ENCODE data around the gene RIPOR2.

Gene RIPOR2

DNA sequence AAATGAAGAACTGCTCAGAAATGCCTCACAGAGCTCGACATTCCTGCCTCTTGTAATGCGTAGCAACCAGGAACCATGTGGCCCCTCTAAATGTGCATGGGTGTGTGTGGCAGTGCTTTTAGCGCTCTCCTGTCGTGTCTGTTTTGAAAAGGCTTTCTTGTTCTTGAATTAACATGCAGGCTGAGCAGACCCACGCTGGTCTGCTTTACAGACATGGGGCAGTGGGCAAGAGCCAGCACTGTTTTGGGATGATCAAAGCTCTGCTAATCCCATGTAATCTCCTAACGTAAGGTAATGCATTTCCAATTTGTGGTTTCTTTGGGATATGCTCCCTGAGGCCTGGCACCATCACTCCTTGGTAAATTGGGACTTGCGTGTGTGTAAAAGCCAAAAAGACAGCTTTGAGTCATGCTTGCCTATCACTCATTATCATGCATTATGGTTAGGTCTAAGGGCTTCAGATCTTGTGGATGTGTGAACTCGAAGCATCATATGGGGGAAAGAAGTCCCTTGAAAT is 11.8 kb downstream of the RIPOR2 start:
- TF ChIP-seq, protein P1, sequence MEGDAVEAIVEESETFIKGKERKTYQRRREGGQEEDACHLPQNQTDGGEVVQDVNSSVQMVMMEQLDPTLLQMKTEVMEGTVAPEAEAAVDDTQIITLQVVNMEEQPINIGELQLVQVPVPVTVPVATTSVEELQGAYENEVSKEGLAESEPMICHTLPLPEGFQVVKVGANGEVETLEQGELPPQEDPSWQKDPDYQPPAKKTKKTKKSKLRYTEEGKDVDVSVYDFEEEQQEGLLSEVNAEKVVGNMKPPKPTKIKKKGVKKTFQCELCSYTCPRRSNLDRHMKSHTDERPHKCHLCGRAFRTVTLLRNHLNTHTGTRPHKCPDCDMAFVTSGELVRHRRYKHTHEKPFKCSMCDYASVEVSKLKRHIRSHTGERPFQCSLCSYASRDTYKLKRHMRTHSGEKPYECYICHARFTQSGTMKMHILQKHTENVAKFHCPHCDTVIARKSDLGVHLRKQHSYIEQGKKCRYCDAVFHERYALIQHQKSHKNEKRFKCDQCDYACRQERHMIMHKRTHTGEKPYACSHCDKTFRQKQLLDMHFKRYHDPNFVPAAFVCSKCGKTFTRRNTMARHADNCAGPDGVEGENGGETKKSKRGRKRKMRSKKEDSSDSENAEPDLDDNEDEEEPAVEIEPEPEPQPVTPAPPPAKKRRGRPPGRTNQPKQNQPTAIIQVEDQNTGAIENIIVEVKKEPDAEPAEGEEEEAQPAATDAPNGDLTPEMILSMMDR (conservative IDR thresholded peaks at IDR 0.05) = no peak
- H3K27ac ChIP-seq = peak overlapping the region; percentile 71; the same call in 1 of the 2 replicates

DNA sequence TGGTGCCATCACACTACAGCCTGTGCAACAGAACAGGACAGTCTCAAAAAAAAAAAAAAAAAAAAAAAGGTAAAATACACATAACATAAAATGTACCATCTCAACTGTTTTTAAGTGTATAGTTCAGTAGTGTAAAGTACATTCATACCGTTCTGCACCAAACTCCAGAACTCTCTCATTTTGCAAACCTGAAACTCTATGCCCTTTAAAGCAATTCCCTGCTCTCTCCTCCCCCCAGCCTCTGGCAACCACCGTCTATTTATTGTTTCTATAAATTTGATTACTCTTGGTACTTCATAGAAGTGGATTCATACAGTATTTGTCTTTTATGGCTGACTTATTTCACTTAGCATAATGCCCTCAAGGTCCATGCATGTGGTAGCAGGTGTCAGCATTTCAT is 12.9 kb downstream of the RIPOR2 start:
- no peak overlapping the region for H3K27ac ChIP-seq
- TF ChIP-seq, protein P1 (conservative IDR thresholded peaks at IDR 0.05) = no peak

DNA sequence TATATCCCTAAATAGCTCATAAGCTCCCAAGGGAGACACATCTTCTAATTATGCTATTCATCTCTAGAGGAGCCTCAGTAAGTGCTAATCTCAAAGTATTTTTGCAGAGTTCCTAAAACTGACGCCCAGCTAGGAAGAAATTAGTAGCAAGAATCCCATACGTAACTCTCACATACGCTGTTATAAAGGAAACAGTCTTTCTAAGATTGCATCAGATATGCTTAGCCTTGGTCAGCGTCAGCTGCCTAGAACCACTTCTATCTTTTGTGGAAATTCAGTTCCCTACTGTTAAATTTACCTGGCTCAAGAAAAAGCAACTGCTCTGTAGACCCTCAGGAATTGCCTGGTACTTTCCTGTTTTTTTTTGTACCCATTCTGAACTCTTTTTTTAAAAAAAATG is 13.6 kb downstream of the RIPOR2 start:
- H3K27ac ChIP-seq = no peak overlapping the region
- TF ChIP-seq, protein P1 (conservative IDR thresholded peaks at IDR 0.05) = no peak

DNA sequence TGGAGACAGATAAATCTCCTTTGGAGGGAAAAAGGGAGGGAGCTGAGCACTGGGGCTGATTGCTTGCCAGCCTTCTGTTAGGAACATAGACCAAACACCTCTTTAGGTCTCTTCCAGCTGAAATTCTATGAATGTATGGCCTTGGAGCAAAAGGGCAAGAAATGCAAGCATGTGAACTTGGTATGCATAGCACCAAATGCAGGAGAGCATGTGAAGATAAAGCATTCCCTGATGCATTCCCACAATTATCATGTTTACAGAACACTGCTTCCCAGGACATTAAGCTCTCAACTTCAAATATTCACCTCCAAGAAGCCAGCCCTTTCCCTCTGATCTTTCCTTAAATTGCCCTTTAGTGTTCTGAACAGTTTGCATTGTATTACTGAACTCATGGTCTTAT is 15.6 kb downstream of the RIPOR2 start:
- TF ChIP-seq, protein P1 (conservative IDR thresholded peaks at IDR 0.05) = no peak
- no peak overlapping the region for H3K27ac ChIP-seq

DNA sequence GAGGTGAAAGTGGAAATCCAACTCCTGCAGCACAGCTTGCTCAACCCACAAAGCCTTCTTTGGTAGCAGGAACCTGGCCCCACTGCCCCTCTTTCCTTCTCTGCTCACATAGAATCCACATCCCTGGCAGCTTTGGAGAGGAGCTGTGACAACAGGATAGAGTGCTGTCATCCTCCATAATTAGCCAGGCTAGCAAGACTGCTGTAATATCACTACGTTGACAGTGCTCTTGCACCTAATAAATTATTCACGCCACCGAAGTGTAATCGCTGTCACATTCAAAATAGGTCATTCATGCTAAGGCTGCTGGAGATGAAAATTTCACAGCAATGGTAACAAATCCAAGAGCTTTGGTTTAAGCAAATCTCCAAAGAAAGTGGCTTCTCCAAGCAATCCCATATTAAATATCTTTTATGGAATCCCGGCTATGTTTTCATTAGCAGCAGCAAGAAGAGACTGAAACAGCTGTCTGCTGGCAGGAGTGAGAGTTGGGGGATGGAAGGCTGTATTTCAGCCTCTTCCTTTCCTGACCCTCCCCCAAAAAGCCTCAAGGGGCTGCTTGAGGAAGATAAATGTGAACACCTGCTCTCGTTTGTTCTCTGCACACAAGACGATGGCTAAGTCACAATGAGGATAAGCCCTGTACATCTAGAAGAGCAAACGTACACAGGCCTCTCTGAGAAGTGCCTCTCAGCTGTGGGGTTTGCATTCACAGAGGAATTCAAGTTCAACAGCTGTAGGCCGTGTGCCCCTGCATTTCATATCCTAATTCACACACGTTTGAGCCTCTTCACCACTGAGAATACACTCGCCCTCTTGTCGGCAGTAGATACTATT is 16.5 kb downstream of the RIPOR2 start:
- TF ChIP-seq, protein P1 (conservative IDR thresholded peaks at IDR 0.05) = no peak
- no peak overlapping the region for H3K27ac ChIP-seq

DNA sequence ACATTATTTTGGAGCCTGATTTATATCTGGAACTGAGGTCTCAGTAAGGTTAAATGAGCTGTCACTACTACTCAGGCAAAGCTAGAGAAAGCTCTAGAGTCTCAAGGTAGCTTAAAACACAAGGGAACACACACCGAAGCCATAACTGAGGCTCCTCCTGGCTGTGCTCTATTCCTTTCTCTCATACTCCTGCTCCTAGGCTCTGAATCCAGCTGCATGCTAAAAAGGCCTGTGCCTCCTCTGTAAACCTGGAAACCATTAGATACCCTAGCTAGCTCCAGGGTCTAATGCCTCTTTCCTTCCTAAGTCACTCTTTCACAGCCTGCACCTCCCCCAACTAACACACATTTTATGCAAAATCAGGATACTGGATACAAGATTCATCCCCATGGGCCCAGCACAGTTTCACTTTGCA is 17.1 kb downstream of the RIPOR2 start:
- H3K27ac ChIP-seq = no peak overlapping the region

DNA sequence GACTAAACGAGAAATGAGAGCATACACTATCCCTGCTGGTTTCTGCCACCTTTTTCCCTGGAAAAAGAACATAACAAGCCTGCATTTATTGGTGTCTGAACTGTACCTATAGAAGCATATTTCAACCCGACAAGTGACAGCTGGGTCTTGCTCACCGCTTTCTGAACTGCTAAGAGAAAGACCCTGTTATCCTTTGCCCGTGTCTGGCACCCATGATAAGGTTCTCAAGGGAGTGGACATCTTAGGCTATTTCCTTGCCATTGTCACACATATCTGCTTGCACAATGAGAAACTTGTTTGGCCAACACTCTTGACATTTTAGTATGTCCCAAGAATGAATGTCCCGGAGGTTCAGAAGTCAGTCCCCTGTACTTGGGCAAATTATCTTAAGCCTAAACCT is 19.3 kb downstream of the RIPOR2 start:
- H3K27ac ChIP-seq = no peak overlapping the region
- TF ChIP-seq, protein P1 (conservative IDR thresholded peaks at IDR 0.05) = no peak

More for the DNA sequence above, 17.1 kb downstream of the RIPOR2 start:
- TF ChIP-seq, protein P1 (conservative IDR thresholded peaks at IDR 0.05) = no peak

Data from VCaP (cell line).